Esophagus muscularis mucosa (tissue), 4 donors: ENCODE data around the gene RPRD1B. TPM values are rescaled to one million over a fixed set of nuclear protein-coding genes. Genes with fewer than 3 reads are reported as not detected.
A peak's percentile ranks its signal among the peaks of the same experiment; 100 is the strongest.

ENCODE experiments used
- DNase-seq: peaks from one replicate; pipeline ENCODE4 v3.0.0-alpha.2; 2017; ENCODE audit errors: extremely low spot score
- H3K27ac ChIP-seq, 4 donors: fragments of 200-600 bp; sonication (generic); replicated peaks in 1 of 4; 1 replicate in 3 of 4; 2 replicates in 1 of 4; pipeline ENCODE4 v1.5.1; 2016 to 2019; ENCODE audit warnings: mild to moderate bottlenecking in 1 of 4
- H3K27me3 ChIP-seq, 4 donors: fragments of 200-600 bp; sonication (generic); one replicate each; pipeline versions ENCODE4 v1.5.1 to v1.6.0; 2016 to 2019
- H3K36me3 ChIP-seq, 4 donors: fragments of 200-600 bp; sonication (generic); one replicate each; pipeline ENCODE4 v1.5.1; 2016 to 2019
- H3K4me1 ChIP-seq, 4 donors: fragments of 200-600 bp; sonication (generic); one replicate each; pipeline ENCODE4 v1.5.1; 2016 to 2019
- H3K4me3 ChIP-seq, 4 donors: fragments of 200-600 bp; sonication (generic); 1 replicate in 2 of 4; 2 replicates in 2 of 4; pipeline ENCODE4 v1.5.1; 2016 to 2019; ENCODE audit warnings: mild to moderate bottlenecking in 4 of 4, moderate library complexity in 1 of 4
- H3K9me3 ChIP-seq, 4 donors: fragments of 200-600 bp; sonication (generic); 1 replicate in 3 of 4; 2 replicates in 1 of 4; pipeline ENCODE4 v1.5.1; 2016 to 2019
- EP300 ChIP-seq: sonication (generic); formaldehyde crosslinking; IDR thresholded peaks from one replicate; pipeline ENCODE4 v1.6.1; 2017; ENCODE audit warnings: antibody characterized with exemption
- POLR2A ChIP-seq: fragments of 450-650 bp; IDR thresholded peaks from one replicate; pipeline ENCODE4 v1.6.1; 2017; ENCODE audit warnings: antibody characterized with exemption, moderate library complexity, mild to moderate bottlenecking, low read depth
- POLR2AphosphoS5 ChIP-seq, 2 donors: sonication (generic); formaldehyde crosslinking; IDR thresholded peaks; one replicate each; pipeline ENCODE4 v1.6.1; 2017; ENCODE audit warnings: antibody characterized with exemption in 2 of 2
- WGBS: methylation state at CpG from one replicate; pipeline ENCODE4 v1.1.5; 2018; 5-methylcytosine and 5-hydroxymethylcytosine counted together
- intact Hi-C: fragments of 100-400 bp; cut with DNase I; formaldehyde crosslinking; loops from one replicate; pipeline ENCODE4 v1.15.1; 2023
- total RNA-seq, 4 donors: library from RNA; depleted of rRNA; stranded (reverse); fragments of >200 nt; gene quantifications; one replicate each; pipeline versions ENCODE4 v1.1.0 to v1.2.1, GENCODE V29; 2016
- TF ChIP-seq, protein P1 (sequence below), 3 experiments: fragments of 200-600 bp in 2 of 3; fragments of 450-650 bp in 1 of 3; sonication (generic) in 2 of 3; IDR thresholded peaks; one replicate each; pipeline ENCODE4 v1.5.1; 2017 to 2019; ENCODE audit warnings: antibody characterized with exemption in 3 of 3, mild to moderate bottlenecking in 2 of 3, moderate library complexity in 1 of 3

RPRD1B gene
- total RNA-seq, 4 donors from 2014 or later: 26.7 to 39.5 (median 33.8) TPM

DNA sequence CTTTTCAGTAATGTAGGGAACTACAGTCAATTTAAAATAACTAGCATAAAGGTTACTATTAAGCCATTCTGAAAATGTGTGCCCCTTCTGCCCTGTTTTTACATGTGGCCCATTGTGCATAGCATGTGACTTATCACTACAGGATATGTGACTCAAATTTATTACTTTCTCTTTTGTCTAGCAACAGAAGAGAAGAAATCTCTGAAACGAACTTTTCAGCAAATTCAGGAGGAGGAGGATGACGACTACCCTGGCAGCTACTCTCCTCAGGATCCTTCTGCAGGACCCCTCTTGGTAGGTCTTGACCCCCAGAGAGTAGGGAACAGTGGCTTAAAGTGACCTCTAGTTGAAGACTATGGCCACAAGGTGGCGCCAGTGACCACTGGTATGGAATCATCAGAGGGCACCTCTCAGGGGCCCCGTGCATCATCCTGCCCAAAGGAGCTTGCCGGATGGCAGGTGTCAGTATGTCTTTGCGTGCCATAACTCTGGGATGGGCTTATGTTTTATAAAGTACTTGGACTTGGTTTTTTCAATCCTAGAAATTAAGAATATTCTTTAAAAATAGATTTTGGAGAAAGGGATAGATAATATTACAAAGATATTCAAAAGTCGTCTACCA, 23.9 kb downstream of the RPRD1B start:
- 18% methylated on average over 7 of the region's 7 CpGs for WGBS
- no peaks in the 10 kb centered on the region for H3K9me3 ChIP-seq
- peaks cover 0 to 16% (median 8%) of the 10 kb centered on the region in 4 donors for H3K4me1 ChIP-seq
- H3K36me3 ChIP-seq: peaks cover 0 to 59% (median 40%) of the 10 kb centered on the region in 4 donors
- H3K4me3 ChIP-seq: no peak overlapping the region
- peak; percentile 95 for DNase-seq
- no peaks in the 10 kb centered on the region for H3K27me3 ChIP-seq
- H3K27ac ChIP-seq: peak overlapping the region in 1 of 4 donors; percentile 6
- TF ChIP-seq POLR2A: no peak
- peak; percentile 5 to 12 for TF ChIP-seq POLR2AphosphoS5 (IDR thresholded peaks at IDR 0.05)
- no peak for TF ChIP-seq EP300
- TF ChIP-seq, protein P1, sequence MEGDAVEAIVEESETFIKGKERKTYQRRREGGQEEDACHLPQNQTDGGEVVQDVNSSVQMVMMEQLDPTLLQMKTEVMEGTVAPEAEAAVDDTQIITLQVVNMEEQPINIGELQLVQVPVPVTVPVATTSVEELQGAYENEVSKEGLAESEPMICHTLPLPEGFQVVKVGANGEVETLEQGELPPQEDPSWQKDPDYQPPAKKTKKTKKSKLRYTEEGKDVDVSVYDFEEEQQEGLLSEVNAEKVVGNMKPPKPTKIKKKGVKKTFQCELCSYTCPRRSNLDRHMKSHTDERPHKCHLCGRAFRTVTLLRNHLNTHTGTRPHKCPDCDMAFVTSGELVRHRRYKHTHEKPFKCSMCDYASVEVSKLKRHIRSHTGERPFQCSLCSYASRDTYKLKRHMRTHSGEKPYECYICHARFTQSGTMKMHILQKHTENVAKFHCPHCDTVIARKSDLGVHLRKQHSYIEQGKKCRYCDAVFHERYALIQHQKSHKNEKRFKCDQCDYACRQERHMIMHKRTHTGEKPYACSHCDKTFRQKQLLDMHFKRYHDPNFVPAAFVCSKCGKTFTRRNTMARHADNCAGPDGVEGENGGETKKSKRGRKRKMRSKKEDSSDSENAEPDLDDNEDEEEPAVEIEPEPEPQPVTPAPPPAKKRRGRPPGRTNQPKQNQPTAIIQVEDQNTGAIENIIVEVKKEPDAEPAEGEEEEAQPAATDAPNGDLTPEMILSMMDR (IDR thresholded peaks at IDR 0.05): peak; percentile 83 to 87 (median 85)
- intact Hi-C loops: loop anchor here (2.0 to 5.0 kb wide), 3 partner anchors 110 to 265 kb away; partner anchors contain the start of gene TGM2

DNA sequence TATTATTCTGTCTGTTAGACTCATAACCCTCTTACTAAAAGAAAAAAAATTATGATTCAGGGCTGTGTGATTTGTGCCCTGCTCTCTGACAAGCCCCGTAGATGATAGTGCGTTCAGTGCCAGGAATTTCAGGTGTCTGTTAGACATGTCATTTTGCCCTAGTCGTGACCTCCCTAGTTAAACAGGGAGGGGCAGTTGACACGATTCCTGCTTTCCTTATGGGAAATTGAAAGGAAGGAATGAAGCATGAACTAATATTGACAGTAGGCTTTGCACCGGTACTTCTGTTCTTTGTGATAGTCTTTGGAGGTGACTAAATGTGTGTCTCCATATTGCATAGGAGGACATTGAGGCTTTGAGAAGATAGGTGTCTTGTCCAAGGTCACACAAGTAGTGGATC, 26.3 kb downstream of the RPRD1B start:
- intact Hi-C loops: loop anchor here (5.0 kb wide), 2 partner anchors 107 to 262 kb away; partner anchors contain the start of gene TGM2
- TF ChIP-seq POLR2A (no peak), EP300 (no peak), POLR2AphosphoS5 (IDR thresholded peaks at IDR 0.05) (no peak)
- TF ChIP-seq, protein P1 (IDR thresholded peaks at IDR 0.05): no peak
- no peak overlapping the region for H3K4me3 ChIP-seq
- peaks cover 0 to 77% (median 52%) of the 10 kb centered on the region in 4 donors for H3K36me3 ChIP-seq
- WGBS: 88% methylated on average over 5 of the region's 5 CpGs
- peaks cover 0 to 21% (median 13%) of the 10 kb centered on the region in 4 donors for H3K4me1 ChIP-seq
- DNase-seq: no peak
- H3K27me3 ChIP-seq: no peaks in the 10 kb centered on the region
- no peaks in the 10 kb centered on the region for H3K9me3 ChIP-seq
- H3K27ac ChIP-seq: no peak overlapping the region

DNA sequence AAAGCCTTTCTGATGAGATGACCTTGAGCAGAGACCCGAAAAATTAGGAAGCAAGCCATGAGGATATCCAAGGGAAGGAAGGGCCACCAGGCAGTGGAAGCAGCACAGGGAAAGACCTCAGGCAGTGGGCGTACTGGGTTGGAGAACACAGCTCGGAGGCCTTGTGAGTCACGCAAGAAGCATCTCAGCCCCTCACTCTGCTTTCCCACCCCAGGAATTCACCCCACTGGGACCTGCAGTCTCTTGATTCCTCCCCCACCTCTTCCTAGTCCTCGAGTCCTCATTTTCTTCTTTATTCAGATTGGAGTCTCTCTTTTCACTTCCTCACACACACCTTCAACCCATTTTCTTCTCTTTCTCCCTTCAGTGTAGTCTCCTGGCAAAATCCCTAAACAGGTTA, 27.0 kb downstream of the RPRD1B start:
- H3K27ac ChIP-seq: no peak overlapping the region
- peaks cover 0 to 82% (median 55%) of the 10 kb centered on the region in 4 donors for H3K36me3 ChIP-seq
- no peak overlapping the region for H3K4me3 ChIP-seq
- WGBS: 74% methylated on average over 5 of the region's 5 CpGs
- no peaks in the 10 kb centered on the region for H3K9me3 ChIP-seq
- H3K27me3 ChIP-seq: no peaks in the 10 kb centered on the region
- intact Hi-C loops: no loop called here
- H3K4me1 ChIP-seq: peaks cover 0 to 18% (median 14%) of the 10 kb centered on the region in 4 donors
- no peak for DNase-seq
- TF ChIP-seq, protein P1 (IDR thresholded peaks at IDR 0.05): no peak
- TF ChIP-seq EP300 (no peak), POLR2A (no peak), POLR2AphosphoS5 (IDR thresholded peaks at IDR 0.05) (no peak)

DNA sequence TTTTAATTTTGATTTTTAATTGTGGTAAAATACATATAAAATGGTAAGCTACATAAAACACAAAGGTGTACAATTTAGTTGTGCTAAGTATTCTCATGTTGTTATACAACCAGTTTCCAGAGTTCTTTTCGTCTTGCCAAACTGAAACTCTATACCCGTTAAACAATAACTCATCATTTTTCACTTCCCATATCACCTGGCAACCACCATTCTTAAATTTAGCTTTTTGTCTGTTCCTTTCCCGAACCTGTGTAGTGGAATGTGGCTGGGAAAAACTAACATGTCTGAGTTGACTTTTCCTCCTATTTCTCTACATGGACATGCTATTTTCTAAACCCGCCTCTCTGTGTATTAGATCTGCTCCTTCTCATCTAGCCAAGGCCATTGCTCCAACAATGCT, 27.6 kb downstream of the RPRD1B start:
- 63% methylated on average over 4 of the region's 4 CpGs for WGBS
- intact Hi-C loops: no loop called here
- DNase-seq: no peak
- Histone ChIP-seq H3K36me3 (peaks cover 4 to 84% (median 56%) of the 10 kb centered on the region in 4 donors), H3K9me3 (no peaks in the 10 kb centered on the region), H3K27ac (no peak overlapping the region), H3K4me1 (peaks cover 0 to 23% (median 17%) of the 10 kb centered on the region in 4 donors), H3K27me3 (no peaks in the 10 kb centered on the region), H3K4me3 (no peak overlapping the region)
- TF ChIP-seq POLR2AphosphoS5 (IDR thresholded peaks at IDR 0.05) (no peak), POLR2A (no peak), EP300 (no peak)
- TF ChIP-seq, protein P1 (IDR thresholded peaks at IDR 0.05): no peak
